ENCODE measurements around the gene ATP1B1.

GRCh38 chr1:169094897-169095569 is 11.5 kb upstream of the ATP1B1 start:
- TF ChIP-seq CTCF (IDR thresholded peaks at IDR 0.05) (no peak), POLR2A (IDR thresholded peaks at IDR 0.05) (no peak)
